IPS-15b (cell line): Measurements from ENCODE around the gene STIM1.
"Not testable (repeated sequence)": the region's sequence is repeated elsewhere in the genome, so short reads cannot be mapped to it uniquely, and the experiment has no call there.

Experiments
- H3K27me3 ChIP-seq: one replicate; pipeline ENCODE4 v1.6.1; 2013; ENCODE audit warnings: low read length; ENCODE audit not compliant: control insufficient read depth, insufficient read depth
- H3K36me3 ChIP-seq: one replicate; pipeline ENCODE4 v1.6.1; 2013; ENCODE audit warnings: low read length; ENCODE audit not compliant: control insufficient read depth, insufficient read depth
- H3K4me1 ChIP-seq: one replicate; pipeline ENCODE4 v1.6.1; 2013; ENCODE audit warnings: mild to moderate bottlenecking, low read length; ENCODE audit not compliant: control insufficient read depth, insufficient read depth
- H3K4me3 ChIP-seq: one replicate; pipeline ENCODE4 v1.5.1; 2013; ENCODE audit warnings: low read depth, low read length
- H3K9ac ChIP-seq: one replicate; pipeline ENCODE4 v1.6.1; 2013; ENCODE audit warnings: low read depth, mild to moderate bottlenecking, low read length
- H3K9me3 ChIP-seq: one replicate; pipeline ENCODE4 v1.6.1; 2013; ENCODE audit warnings: mild to moderate bottlenecking, low read length; ENCODE audit not compliant: control insufficient read depth, insufficient read depth

STIM1 gene

DNA sequence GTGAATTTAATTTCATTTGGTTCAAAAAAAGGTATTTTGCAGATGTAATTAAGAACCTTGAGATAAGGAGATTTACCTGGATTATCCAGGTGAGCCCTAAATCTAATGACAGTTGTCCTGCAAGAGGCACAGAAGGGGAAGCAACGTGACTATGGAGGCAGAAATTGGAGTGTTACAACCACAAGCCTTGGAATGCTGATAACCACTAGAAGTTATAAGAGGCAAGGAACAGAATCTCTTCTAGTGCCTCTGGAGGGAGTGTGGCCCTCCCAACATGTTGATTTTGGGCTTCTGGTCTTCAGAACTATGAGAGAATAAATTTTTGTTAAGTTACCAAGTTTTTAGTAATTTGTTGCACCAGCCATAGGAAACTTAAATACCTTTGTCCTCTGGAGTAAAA, 271.9 kb downstream of the STIM1 start:
- no peaks in the 10 kb centered on the region for H3K27me3 ChIP-seq
- peaks cover 8% of the 10 kb centered on the region for H3K36me3 ChIP-seq
- H3K4me3 ChIP-seq, result no peak overlapping the region
- H3K9ac ChIP-seq, result no peak overlapping the region
- H3K4me1 ChIP-seq, result no peaks in the 10 kb centered on the region
- no peaks in the 10 kb centered on the region for H3K9me3 ChIP-seq

DNA sequence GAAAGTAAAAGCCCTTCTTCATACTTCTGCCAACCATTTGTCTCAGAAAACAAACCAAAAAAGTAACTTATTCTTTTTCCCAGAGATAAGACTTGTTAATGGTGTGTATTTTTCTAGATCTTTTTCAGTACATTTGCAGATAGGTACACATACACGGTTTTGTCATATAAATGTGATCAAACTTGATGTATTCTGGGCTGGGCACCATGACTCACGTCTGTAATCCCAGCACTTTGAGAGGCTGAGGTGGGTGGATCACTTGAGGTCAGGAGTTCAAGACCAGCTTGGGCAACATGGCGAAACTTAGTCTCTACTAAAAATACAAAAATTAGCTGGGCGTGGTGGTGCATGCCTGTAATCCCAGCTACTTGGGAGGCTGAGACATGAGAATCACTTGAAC, 274.8 kb downstream of the STIM1 start:
- not testable (repeated sequence) for H3K4me1 ChIP-seq

GRCh38 chr11:4134806-4135205, 279.3 kb downstream of the STIM1 start:
- peaks cover 8% of the 10 kb centered on the region for H3K36me3 ChIP-seq
- H3K4me1 ChIP-seq, result no peaks in the 10 kb centered on the region
- H3K27me3 ChIP-seq, result no peaks in the 10 kb centered on the region
- H3K9me3 ChIP-seq, result no peaks in the 10 kb centered on the region
- H3K4me3 ChIP-seq, result no peak overlapping the region
- H3K9ac ChIP-seq, result no peak overlapping the region

More for the DNA sequence above, 274.8 kb downstream of the STIM1 start:
- not testable (repeated sequence) for H3K4me3 ChIP-seq, H3K27me3 ChIP-seq, H3K9ac ChIP-seq, H3K9me3 ChIP-seq
- H3K36me3 ChIP-seq, result peaks cover 12% of the 10 kb centered on the region

GRCh38 chr11:4138497-4138896, 283.0 kb downstream of the STIM1 start:
- Histone ChIP-seq H3K36me3 (peaks cover 5% of the 10 kb centered on the region), H3K4me1 (no peaks in the 10 kb centered on the region), H3K27me3 (no peaks in the 10 kb centered on the region), H3K9me3 (no peaks in the 10 kb centered on the region), H3K9ac (no peak overlapping the region), H3K4me3 (no peak overlapping the region)

- no peak overlapping the region for H3K4me3 ChIP-seq
- no peak overlapping the region for H3K9ac ChIP-seq
- peaks cover 4% of the 10 kb centered on the region for H3K36me3 ChIP-seq
- no peaks in the 10 kb centered on the region for H3K4me1 ChIP-seq
- no peaks in the 10 kb centered on the region for H3K27me3 ChIP-seq
- no peaks in the 10 kb centered on the region for H3K9me3 ChIP-seq
Observed at GRCh38 chr11:4140067-4140636, 284.7 kb downstream of the STIM1 start.
